Activated CD8-positive, alpha-beta memory T cell treated with anti-CD3 and anti-CD28 coated beads, Interleukin-2, amount 50 U/mL, for 48 hours (primary cell): ENCODE data around the gene MANEA.

ENCODE experiments used
- DNase-seq: peaks from one replicate; pipeline ENCODE4 v3.0.0-alpha.2; 2020

The MANEA gene

DNA sequence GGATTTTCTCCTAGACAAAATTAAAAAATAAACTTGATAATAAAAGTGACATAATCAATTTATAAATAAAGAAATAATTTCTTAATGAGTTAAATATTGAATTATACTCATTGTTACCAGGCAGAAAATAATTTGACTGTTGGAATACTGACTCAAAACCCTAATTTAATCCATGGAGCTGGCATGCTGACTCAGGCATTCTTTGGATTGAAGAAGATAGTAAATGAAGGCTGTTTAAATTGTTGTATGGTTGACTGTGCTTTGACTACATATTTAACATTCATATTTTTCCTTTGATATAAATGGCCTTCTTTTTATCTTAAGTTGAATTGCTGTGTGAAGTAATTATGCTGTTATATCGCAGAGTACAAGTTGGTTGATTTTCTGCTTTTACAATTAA, 11.7 kb downstream of the MANEA start:
- DNase-seq: no peak

DNA sequence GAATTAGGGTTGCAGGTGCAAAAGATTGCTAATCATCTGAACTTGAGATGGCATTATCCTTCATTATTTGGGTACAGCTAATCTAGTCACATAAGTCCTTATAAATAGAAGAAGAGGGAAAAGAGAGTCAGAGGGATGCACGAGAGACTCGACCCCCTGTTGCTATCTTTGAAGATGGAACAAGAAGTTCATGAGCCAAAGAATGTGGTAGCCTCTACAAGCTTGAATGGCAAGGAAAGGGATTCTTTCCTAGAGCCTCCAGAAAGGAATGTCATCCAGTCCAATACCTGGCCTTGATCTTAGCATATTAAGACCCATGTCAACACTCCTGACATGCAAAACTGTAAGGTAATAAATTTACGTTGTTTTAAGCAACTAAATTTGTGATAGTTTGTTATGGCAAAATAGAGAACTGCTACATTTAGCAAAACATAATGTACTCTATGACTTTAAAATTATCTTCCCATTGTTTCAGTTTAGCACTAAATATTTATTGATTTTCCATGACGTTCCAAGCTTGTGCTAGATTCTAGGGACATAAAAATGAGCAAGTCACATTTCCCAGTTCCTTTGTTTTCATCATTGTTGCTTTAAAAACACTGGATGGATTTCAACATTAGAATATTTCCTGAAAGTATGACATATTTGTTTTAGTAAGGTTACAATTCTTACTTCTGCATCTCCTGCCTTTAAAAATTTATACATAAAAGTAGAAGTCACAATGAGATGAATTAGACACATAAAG, 12.7 kb downstream of the MANEA start:
- no peak for DNase-seq

GRCh38 chr6:95593025-95593424, 15.7 kb downstream of the MANEA start:
- DNase-seq: no peak

GRCh38 chr6:95596021-95596420, 18.7 kb downstream of the MANEA start:
- no peak for DNase-seq

GRCh38 chr6:95599706-95600105, 22.4 kb downstream of the MANEA start:
- DNase-seq: no peak

DNA sequence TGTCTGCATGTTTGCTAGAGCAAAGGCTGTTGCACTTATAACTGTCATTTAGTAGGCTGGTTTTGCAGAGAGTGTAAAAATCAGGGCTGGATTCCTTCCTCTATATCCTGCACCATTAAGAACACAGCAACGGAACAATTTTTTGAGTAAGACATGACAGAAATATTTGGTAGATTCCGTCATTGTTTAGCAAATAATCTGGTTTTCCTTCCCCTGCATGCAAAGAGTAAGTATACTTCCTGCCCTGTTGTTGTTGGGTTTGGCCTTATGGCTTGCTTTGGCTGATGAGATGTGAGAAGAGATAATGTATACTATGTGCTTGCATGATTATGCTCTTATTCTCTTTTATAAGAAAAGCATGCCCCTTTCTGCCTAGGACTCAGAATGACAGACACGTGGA, 23.8 kb downstream of the MANEA start:
- no peak for DNase-seq

DNA sequence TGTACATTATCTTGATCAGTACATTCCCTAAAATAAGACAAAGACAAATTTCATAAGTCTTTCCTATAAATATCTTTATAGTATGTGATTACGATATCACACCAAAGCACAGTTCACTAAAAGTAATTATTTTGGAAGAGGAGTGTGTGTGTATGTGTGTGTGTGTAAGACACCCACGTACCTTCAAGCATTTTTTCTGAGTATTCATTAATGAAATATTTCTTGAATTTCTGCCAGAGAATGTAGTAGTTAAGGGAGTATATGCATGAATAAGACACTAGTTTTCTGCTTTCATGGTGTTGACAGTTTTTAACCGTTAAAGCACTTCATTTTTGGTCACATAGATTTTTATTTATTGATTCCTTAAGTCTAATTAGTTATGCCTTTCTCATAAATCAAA, 36.8 kb downstream of the MANEA start:
- no peak for DNase-seq

- no peak for DNase-seq
Observed at GRCh38 chr6:95629551-95629950, 52.2 kb downstream of the MANEA start.

GRCh38 chr6:95636552-95637431, 59.5 kb downstream of the MANEA start:
- DNase-seq: no peak

GRCh38 chr6:95648636-95649035, 71.3 kb downstream of the MANEA start:
- DNase-seq: no peak

DNA sequence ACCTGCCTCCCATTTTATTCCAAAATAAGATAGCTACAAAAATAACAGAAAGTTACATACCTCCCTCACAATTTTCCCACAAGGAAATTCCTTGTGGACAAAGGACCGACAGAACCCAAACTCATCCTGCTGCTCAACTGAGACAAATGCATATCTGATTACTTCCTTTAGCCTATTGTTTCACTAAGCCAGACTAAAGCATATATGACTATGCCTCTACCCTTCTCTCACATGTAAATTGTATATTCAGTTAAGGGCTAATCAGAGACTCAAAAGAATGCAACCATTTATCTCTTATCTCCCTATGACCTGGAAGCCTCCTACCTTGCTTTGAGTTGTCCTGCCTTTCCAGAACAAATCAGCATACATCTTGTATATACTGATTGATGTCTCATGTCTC, 72.1 kb downstream of the MANEA start:
- DNase-seq: no peak

- no peak for DNase-seq
Observed at GRCh38 chr6:95654176-95654575, 76.8 kb downstream of the MANEA start.

DNA sequence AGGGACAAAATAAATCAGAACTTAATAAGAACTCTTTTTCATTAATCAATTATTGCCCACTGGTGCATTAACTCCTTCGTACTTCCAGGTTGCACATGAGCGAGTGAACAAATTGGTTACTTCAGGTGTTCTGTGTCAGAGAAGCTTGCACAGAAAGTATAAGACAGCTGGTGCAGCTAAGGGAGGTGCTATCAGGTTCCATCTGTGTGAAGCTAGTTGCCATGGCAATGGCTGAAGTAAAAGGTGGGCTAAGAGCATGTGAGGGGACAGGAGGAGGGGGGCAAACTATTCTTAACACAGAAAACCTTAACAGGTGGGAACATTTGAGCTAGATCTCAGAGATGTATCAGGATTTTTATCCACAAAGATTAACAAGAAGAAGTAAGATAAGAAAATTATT, 81.6 kb downstream of the MANEA start:
- no peak for DNase-seq
